GM15510 (cell line): Measurements from ENCODE around the gene OLFML1.

Experiments
- POLR2A ChIP-seq: IDR thresholded peaks from 3 replicates; pipeline ENCODE4 v1.6.1; 2011; ENCODE audit warnings: borderline replicate concordance; ENCODE audit not compliant: insufficient read length; ENCODE audit errors: extremely low read depth

The OLFML1 gene

GRCh38 chr11:7531011-7531410 lies 45.7 kb downstream of the OLFML1 start:
- no peak for TF ChIP-seq POLR2A

DNA sequence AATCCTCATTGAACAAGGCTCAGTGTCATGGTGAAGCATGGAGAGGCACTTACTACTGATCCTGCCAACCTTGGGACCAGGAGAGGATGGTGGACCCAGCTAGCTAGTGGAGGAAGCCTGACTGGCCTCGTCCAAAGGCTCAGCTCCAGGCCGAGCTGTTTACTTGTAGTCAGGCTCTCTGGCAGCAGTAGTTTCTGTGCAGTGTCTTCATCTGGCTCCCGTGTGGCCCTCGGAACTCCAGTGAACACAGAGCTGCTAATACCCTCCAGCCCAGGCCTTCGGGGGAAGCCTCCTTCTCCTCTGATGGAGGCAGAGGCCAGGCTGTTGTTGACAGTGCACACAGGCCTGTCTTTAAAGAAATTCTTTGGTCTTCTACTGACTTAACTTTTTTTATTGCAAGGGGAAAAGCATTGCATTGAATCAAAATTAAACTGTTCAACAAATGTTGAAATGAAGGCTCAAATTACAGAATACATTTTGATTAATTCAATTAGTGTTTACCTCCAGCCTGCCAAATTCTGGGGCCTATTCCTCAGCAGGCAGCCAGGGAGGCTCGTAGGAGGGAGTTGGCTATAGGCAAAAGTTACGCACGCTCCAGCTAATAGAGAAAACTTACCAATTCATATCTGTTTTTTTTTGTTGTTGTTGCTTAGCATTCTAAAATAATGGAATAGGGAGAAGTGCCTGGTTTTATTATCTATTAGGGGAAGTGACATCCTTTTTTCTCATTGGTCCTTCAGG lies 47.3 kb downstream of the OLFML1 start:
- TF ChIP-seq POLR2A, result no peak

GRCh38 chr11:7533199-7534041 lies 48.1 kb downstream of the OLFML1 start:
- no peak for TF ChIP-seq POLR2A

- no peak for TF ChIP-seq POLR2A
Measured at GRCh38 chr11:7534042-7534378, 48.7 kb downstream of the OLFML1 start.

- no peak for TF ChIP-seq POLR2A
Measured at GRCh38 chr11:7536100-7536499, 50.8 kb downstream of the OLFML1 start.

DNA sequence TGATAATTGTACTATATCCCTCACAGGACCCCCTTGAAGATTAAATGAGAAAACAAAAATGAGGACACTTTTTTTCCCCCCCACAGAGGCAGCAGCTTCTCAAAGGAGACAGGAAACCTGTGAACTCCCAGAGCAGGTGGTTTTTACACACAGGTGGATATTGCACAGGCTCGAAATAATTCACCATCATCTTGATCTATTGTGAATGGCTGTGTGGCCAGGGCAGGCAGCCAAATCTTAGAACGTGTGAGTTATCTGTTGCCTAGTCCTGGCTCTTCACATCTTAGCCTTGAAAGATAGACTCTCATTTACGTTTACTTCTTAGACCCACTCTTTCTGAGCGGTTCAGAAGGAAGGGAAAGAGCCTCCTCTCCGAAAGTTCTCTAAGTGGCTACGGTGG lies 52.0 kb downstream of the OLFML1 start:
- TF ChIP-seq POLR2A, result no peak

DNA sequence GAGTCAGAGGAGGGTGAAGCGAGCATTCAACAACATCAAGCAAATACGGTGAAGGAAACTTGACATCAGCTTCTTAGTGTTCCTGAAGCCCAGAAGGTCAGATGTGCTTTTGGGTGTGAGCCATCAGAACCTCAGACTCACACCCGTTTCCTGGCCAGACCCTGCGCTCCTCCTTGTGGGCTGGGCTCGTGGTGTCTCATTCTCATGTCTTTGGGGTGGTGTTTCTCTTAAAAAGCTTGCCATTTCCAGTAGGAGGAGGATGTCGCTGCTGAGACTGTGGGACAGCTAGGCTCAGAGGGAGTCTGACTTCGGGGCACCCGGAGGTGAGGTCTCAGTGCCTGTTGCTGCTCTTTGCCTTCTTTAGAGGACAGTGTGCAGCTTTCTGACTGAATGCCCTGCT lies 52.7 kb downstream of the OLFML1 start:
- no peak for TF ChIP-seq POLR2A

GRCh38 chr11:7538466-7539454 lies 53.5 kb downstream of the OLFML1 start:
- no peak for TF ChIP-seq POLR2A

- TF ChIP-seq POLR2A, result no peak
Measured at GRCh38 chr11:7540830-7541555, 55.7 kb downstream of the OLFML1 start.

GRCh38 chr11:7543302-7543701 lies 58.0 kb downstream of the OLFML1 start:
- TF ChIP-seq POLR2A, result no peak

DNA sequence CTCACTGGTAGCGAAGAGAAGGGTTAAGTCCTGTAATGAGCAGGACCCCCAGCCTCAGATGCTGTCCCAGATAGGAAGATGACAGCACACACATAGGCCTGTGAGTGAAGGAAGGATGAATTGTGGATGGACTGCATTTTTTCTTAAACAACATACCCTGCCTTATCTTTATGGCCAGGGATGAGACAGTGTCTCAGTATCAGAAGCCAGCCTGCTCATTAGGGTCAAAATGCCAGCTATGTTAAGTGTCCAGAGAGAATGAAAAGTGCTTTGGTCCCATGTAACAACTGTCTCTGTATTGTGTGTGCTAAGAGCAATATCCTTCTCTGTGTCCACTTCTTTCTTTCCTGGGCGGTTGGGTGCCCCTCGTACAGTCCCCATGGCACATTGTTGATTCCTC lies 58.7 kb downstream of the OLFML1 start:
- no peak for TF ChIP-seq POLR2A

DNA sequence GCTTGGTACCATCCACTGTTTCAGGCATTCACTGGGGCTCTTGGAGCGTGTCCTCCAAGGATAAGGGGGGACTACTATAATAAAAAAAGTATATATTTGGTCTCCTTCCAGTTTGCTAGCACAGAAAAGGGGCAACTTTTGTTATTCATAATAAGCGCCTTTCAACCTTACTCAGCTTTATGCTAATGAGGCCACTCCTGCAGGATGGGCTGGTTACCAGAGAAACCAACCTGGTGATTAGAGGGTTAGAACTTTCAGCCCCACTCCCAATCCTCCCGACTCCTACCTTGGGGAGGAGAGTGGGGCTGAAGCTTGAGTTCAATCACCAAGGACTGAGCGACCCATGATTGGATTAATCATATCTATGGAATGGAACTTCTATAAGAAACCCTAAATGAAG lies 60.3 kb downstream of the OLFML1 start:
- no peak for TF ChIP-seq POLR2A

GRCh38 chr11:7546324-7546791 lies 61.1 kb downstream of the OLFML1 start:
- no peak for TF ChIP-seq POLR2A

DNA sequence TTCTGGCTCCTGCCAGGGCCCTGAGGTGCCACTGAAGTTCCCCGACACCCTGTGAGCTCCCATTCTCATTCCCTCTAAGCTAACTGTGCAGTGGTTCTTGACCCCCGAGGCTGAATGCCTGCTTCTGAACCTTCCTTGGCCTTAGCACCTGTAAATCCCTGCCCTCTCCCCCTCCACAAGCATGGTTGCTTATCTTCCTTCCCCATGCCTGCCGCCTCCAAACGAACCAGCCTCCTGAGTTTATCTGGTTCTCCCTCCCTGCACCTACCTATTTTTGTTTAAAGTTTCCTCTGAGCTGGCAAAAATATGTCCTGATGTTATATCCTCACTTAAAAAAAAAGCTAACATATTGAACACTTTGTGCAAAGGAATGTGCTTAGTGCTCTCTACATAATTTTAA lies 62.4 kb downstream of the OLFML1 start:
- TF ChIP-seq POLR2A, result no peak
